GM12878 (cell line): ENCODE results near the gene CD83. TPM values are rescaled to one million over a fixed set of nuclear protein-coding genes. Genes with fewer than 3 reads are reported as not detected.

Experiments
- CBX5 ChIP-seq: sonication (generic); IDR thresholded peaks from 2 replicates; pipeline ENCODE4 v1.6.1; 2016; ENCODE audit warnings: low read depth, moderate library complexity, mild to moderate bottlenecking, inconsistent platforms
- CHD1 ChIP-seq: IDR thresholded peaks from 2 replicates; pipeline ENCODE4 v1.6.1; 2012; ENCODE audit warnings: low read depth, low read length, improper control_type of control experiment
- CREB1 ChIP-seq: IDR thresholded peaks from 2 replicates; pipeline ENCODE4 v1.6.1; 2012; ENCODE audit warnings: low read depth, mild to moderate bottlenecking, inconsistent platforms
- DPF2 ChIP-seq: fragments of 450-650 bp; IDR thresholded peaks from 2 replicates; pipeline ENCODE4 v1.6.1; 2017; ENCODE audit warnings: mild to moderate bottlenecking
- E2F8 ChIP-seq: fragments of 450-650 bp; IDR thresholded peaks from 2 replicates; pipeline ENCODE4 v1.6.1; 2018; ENCODE audit warnings: mild to moderate bottlenecking, low read depth, moderate library complexity; ENCODE audit not compliant: partially characterized antibody
- ESRRA ChIP-seq: IDR thresholded peaks from 2 replicates; pipeline ENCODE4 v1.6.1; 2012; ENCODE audit warnings: mild to moderate bottlenecking, low read length, improper control_type of control experiment
- IKZF1 ChIP-seq: fragments of 450-650 bp; conservative IDR thresholded peaks from 2 replicates; pipeline ENCODE4 v1.6.1; 2017; ENCODE audit warnings: antibody characterized with exemption, mild to moderate bottlenecking
- IKZF2 ChIP-seq, 2 experiments: fragments of 450-650 bp; IDR thresholded peaks; 2 replicates each; pipeline ENCODE4 v1.6.1; 2017; ENCODE audit warnings: mild to moderate bottlenecking in 2 of 2, moderate library complexity in 2 of 2
- MTA2 ChIP-seq: fragments of 450-650 bp; IDR thresholded peaks from 2 replicates; pipeline ENCODE4 v1.6.1; 2016; ENCODE audit warnings: low read depth, mild to moderate bottlenecking, moderate library complexity
- MTA3 ChIP-seq: IDR thresholded peaks from 2 replicates; pipeline ENCODE4 v1.6.1; 2012; ENCODE audit warnings: low read length, inconsistent platforms, borderline replicate concordance
- MYB ChIP-seq: fragments of 150-350 bp; IDR thresholded peaks from 2 replicates; pipeline ENCODE4 v1.6.1; 2014; ENCODE audit warnings: mild to moderate bottlenecking, low read depth, low read length, borderline replicate concordance
- NFYB ChIP-seq: IDR thresholded peaks from 2 replicates; pipeline ENCODE4 v1.6.1; 2011; ENCODE audit warnings: low read depth, mild to moderate bottlenecking, low read length, improper control_type of control experiment, moderate library complexity; ENCODE audit not compliant: insufficient read depth
- NR2F1 ChIP-seq: fragments of 450-650 bp; conservative IDR thresholded peaks from 2 replicates; pipeline ENCODE4 v1.6.1; 2017; ENCODE audit warnings: mild to moderate bottlenecking
- PRDM15 ChIP-seq: fragments of 450-650 bp; formaldehyde crosslinking; IDR thresholded peaks from 2 replicates; pipeline ENCODE4 v1.4.0; 2020; ENCODE audit warnings: mild to moderate bottlenecking, moderate library complexity
- RUNX3 ChIP-seq: IDR thresholded peaks from 2 replicates; pipeline ENCODE4 v1.6.1; 2012; ENCODE audit warnings: low read length, inconsistent platforms
- SP1 ChIP-seq: IDR thresholded peaks from one replicate; pipeline ENCODE4 v1.6.1; 2011; ENCODE audit warnings: low read depth, low read length
- TCF12 ChIP-seq: IDR thresholded peaks from 2 replicates; pipeline ENCODE4 v1.6.1; 2011; ENCODE audit warnings: low read depth, mild to moderate bottlenecking, low read length
- ZZZ3 ChIP-seq: IDR thresholded peaks from 2 replicates; pipeline ENCODE4 v1.6.1; 2011; ENCODE audit warnings: low read depth; ENCODE audit not compliant: control insufficient read depth, insufficient read length
- polyA plus RNA-seq, 11 experiments: library from polyadenylated mRNA; depleted of rRNA in 4 of 11; unstranded in 6 of 11; stranded (reverse) in 5 of 11; fragments of >200 nt; fragmentation: Nextera tagmentation in 4 of 11; fragmentation: Illumina TruSeq in 1 of 11; extraction: Ambion mirVana in 4 of 11; extraction: Trizol in 1 of 11; gene quantifications; 1 replicate in 1 of 11; 2 replicates in 10 of 11; pipeline versions ENCODE4 v1.2.1 to v1.2.3, GENCODE V29; 2011 to 2016; ENCODE audit warnings: inconsistent platforms in 2 of 11, missing spikeins in 2 of 11, low read depth in 1 of 11
- total RNA-seq, 4 experiments: library from RNA; depleted of rRNA in 3 of 4; stranded (reverse); fragments of >200 nt in 3 of 4; fragmentation: Illumina TruSeq in 1 of 4; extraction: Trizol in 1 of 4; gene quantifications; 2 replicates each; pipeline versions ENCODE4 v1.2.1 to v1.2.3, GENCODE V29; 2013 to 2021
- TF ChIP-seq, protein P1 (sequence below): fragments of 450-650 bp; IDR thresholded peaks from 2 replicates; pipeline ENCODE4 v1.6.1; 2016; ENCODE audit warnings: mild to moderate bottlenecking
- TF ChIP-seq, protein P2 (sequence below): fragments of 450-650 bp; formaldehyde crosslinking; IDR thresholded peaks from 2 replicates; pipeline ENCODE4 v1.4.0; 2022; ENCODE audit warnings: mild to moderate bottlenecking, moderate library complexity

Gene CD83
- total and polyA plus RNA-seq, 10 of the 15 experiments (the other 5 are each of a cell fraction or from before 2014, with no cell fraction given), result 76.1 to 174 (median 129) TPM

DNA sequence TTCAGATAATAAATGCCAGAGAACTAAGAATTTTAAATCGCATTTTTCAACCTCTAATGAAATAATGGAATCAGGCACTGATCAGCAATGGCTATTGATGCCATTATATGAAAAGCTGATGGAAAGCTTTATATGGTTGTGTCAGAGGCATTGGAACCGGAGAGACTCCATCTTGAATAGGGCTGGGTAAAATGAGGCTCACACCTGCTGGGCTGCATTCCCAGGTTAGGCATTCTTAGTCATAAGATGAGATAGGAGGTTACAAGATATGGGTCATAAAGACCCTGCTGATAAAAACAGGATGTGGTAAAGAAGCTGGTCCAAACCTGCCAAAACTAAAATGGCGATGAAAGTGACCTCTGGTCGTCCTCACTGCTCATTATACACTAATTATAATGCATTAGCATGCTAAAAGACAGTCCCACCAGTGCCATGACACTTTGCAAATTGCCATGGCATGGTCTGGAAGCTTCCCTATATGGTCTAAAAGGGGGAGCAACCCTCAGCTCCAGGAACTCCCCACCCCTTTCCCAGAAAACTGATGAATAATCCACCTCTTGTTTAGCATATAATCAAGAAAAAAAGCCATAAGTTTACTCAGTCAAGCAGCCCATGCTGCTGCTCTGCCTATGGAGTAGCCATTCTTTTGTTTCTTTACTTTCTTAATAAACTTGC is 40.2 kb upstream of the CD83 start (continued):
- TF ChIP-seq PRDM15 (peak; percentile 81), E2F8 (no peak), ESRRA (peak; percentile 46; the same call in 1 of the 2 replicates), MTA2 (peak; percentile 43; the same call in 1 of the 2 replicates), ZZZ3 (no peak), TCF12 (0 out of 2 replicates have a peak, but pooled peaks have one; percentile 21), IKZF2 (IDR thresholded peaks at IDR 0.05) (peak in 1 of 2 experiments; percentile 50; a peak in 1 of 4 replicates), DPF2 (peak; percentile 42), NR2F1 (peak; percentile 30; the same call in 1 of the 2 replicates), CREB1 (no peak), RUNX3 (peak; percentile 54; the same call in 1 of the 2 replicates), SP1 (no peak), CBX5 (no peak), IKZF1 (0 out of 2 replicates have a peak, but pooled peaks have one; percentile 26), NFYB (no peak), MYB (no peak), MTA3 (no peak), CHD1 (no peak)
- TF ChIP-seq, protein P1, sequence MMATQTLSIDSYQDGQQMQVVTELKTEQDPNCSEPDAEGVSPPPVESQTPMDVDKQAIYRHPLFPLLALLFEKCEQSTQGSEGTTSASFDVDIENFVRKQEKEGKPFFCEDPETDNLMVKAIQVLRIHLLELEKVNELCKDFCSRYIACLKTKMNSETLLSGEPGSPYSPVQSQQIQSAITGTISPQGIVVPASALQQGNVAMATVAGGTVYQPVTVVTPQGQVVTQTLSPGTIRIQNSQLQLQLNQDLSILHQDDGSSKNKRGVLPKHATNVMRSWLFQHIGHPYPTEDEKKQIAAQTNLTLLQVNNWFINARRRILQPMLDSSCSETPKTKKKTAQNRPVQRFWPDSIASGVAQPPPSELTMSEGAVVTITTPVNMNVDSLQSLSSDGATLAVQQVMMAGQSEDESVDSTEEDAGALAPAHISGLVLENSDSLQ, result no peak
- TF ChIP-seq, protein P2, sequence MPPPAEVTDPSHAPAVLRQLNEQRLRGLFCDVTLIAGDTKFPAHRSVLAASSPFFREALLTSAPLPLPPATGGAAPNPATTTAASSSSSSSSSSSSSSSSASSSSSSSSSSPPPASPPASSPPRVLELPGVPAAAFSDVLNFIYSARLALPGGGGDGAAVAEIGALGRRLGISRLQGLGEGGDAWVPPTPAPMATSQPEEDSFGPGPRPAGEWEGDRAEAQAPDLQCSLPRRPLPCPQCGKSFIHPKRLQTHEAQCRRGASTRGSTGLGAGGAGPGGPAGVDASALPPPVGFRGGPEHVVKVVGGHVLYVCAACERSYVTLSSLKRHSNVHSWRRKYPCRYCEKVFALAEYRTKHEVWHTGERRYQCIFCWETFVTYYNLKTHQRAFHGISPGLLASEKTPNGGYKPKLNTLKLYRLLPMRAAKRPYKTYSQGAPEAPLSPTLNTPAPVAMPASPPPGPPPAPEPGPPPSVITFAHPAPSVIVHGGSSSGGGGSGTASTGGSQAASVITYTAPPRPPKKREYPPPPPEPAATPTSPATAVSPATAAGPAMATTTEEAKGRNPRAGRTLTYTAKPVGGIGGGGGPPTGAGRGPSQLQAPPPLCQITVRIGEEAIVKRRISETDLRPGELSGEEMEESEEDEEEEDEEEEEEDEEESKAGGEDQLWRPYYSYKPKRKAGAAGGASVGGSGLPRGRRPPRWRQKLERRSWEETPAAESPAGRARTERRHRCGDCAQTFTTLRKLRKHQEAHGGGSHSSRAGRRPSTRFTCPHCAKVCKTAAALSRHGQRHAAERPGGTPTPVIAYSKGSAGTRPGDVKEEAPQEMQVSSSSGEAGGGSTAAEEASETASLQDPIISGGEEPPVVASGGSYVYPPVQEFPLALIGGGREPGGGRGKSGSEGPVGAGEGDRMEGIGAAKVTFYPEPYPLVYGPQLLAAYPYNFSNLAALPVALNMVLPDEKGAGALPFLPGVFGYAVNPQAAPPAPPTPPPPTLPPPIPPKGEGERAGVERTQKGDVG (CRISPR knock-in tag), result peak; percentile 94
